ENCODE measurements around the gene PLA2G4C.

The PLA2G4C gene

GRCh38 chr19:48110350-48110966 lies at the start of gene PLA2G4C:
Gene PLA2G4C (minus strand): TSS chr19:48110817. CDS start chr19:48106529, 4,288 bp downstream.
- DNase-seq (ENCODE audit: extremely low read depth, insufficient read length) = peak; percentile 87
- TF ChIP-seq CTCF (IDR thresholded peaks at IDR 0.05; ENCODE audit: insufficient read depth, low read length, poor library complexity, severe bottlenecking) = no peak
- Histone ChIP-seq H3K36me3 (ENCODE audit: control insufficient read depth, insufficient read depth, low read length) (peaks cover 3% of the 10 kb centered on the region), H3K27me3 (replicated peaks; ENCODE audit: control insufficient read depth, insufficient read depth, low read length) (no peaks in the 10 kb centered on the region), H3K4me3 (replicated peaks; ENCODE audit: low read depth, low read length) (peak within 1 kb of the TSS; percentile 65)

GRCh38 chr19:48158210-48158790 lies 47.7 kb upstream of the PLA2G4C start:
- DNase-seq (ENCODE audit: extremely low read depth, insufficient read length) = no peak
- H3K27me3 ChIP-seq (replicated peaks; ENCODE audit: control insufficient read depth, insufficient read depth, low read length) = no peaks in the 10 kb centered on the region
- no peak for TF ChIP-seq CTCF (IDR thresholded peaks at IDR 0.05; ENCODE audit: insufficient read depth, low read length, poor library complexity, severe bottlenecking)
- H3K36me3 ChIP-seq (ENCODE audit: control insufficient read depth, insufficient read depth, low read length) = peaks cover 5% of the 10 kb centered on the region
- no peak overlapping the region for H3K4me3 ChIP-seq (replicated peaks; ENCODE audit: low read depth, low read length)

- DNase-seq (ENCODE audit: extremely low read depth, insufficient read length) = no peak
- peaks cover 5% of the 10 kb centered on the region for H3K36me3 ChIP-seq (ENCODE audit: control insufficient read depth, insufficient read depth, low read length)
- no peak overlapping the region for H3K4me3 ChIP-seq (replicated peaks; ENCODE audit: low read depth, low read length)
- TF ChIP-seq CTCF (IDR thresholded peaks at IDR 0.05; ENCODE audit: insufficient read depth, low read length, poor library complexity, severe bottlenecking) = no peak
- no peaks in the 10 kb centered on the region for H3K27me3 ChIP-seq (replicated peaks; ENCODE audit: control insufficient read depth, insufficient read depth, low read length)
Observed at GRCh38 chr19:48154003-48154402, 43.4 kb upstream of the PLA2G4C start.

GRCh38 chr19:48152551-48152950 lies 41.9 kb upstream of the PLA2G4C start:
- no peak for DNase-seq (ENCODE audit: extremely low read depth, insufficient read length)
- Histone ChIP-seq H3K4me3 (replicated peaks; ENCODE audit: low read depth, low read length) (no peak overlapping the region), H3K27me3 (replicated peaks; ENCODE audit: control insufficient read depth, insufficient read depth, low read length) (no peaks in the 10 kb centered on the region), H3K36me3 (ENCODE audit: control insufficient read depth, insufficient read depth, low read length) (peaks cover 5% of the 10 kb centered on the region)
- peak; percentile 66 for TF ChIP-seq CTCF (IDR thresholded peaks at IDR 0.05; ENCODE audit: insufficient read depth, low read length, poor library complexity, severe bottlenecking)

- no peak for DNase-seq (ENCODE audit: extremely low read depth, insufficient read length)
- H3K27me3 ChIP-seq (replicated peaks; ENCODE audit: control insufficient read depth, insufficient read depth, low read length) = no peaks in the 10 kb centered on the region
- H3K4me3 ChIP-seq (replicated peaks; ENCODE audit: low read depth, low read length) = no peak overlapping the region
- H3K36me3 ChIP-seq (ENCODE audit: control insufficient read depth, insufficient read depth, low read length) = peaks cover 10% of the 10 kb centered on the region
- no peak for TF ChIP-seq CTCF (IDR thresholded peaks at IDR 0.05; ENCODE audit: insufficient read depth, low read length, poor library complexity, severe bottlenecking)
Observed at GRCh38 chr19:48149430-48149829, 38.8 kb upstream of the PLA2G4C start.
